ENCODE measurements around the gene PAQR4.

Gene PAQR4

DNA sequence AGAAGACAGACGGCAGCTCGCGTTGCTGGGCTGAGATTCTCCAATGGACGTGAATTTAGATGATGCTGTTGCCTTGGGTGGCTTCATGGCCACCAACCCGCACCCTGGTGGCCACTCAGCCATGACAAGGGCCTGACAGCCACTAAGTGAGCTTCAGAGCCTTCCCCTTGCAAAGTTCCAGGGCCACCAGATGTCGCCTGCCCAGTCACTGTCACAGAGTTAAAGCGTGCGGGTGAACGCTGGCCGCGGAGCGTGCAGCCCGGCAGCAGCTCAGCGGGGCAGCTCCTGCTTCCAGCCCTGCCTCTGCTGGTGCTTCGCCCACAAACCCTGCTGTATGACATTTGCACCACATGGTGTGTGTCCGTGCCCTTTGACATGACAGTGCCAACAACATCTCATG, 18.4 kb upstream of the PAQR4 start:
- H3F3A ChIP-seq (ENCODE audit: insufficient read depth, low read length) = no peaks in the 10 kb centered on the region
- H4K20me1 ChIP-seq (ENCODE audit: insufficient read depth, low read length) = no peaks in the 10 kb centered on the region
- H3K4me1 ChIP-seq (ENCODE audit: insufficient read depth, low read length, severe bottlenecking) = peaks cover 16% of the 10 kb centered on the region
- no peak overlapping the region for H3K27ac ChIP-seq (ENCODE audit: low read depth, low read length, poor library complexity, severe bottlenecking)
- H3K4me2 ChIP-seq (ENCODE audit: low read length) = no peak overlapping the region
- H3K4me3 ChIP-seq (ENCODE audit: low read depth, low read length, poor library complexity, severe bottlenecking) = no peak overlapping the region
- H3K9me2 ChIP-seq (ENCODE audit: low read depth, low read length) = no peaks in the 10 kb centered on the region
- no peaks in the 10 kb centered on the region for H3K9me3 ChIP-seq (ENCODE audit: low read length)
- H3K36me3 ChIP-seq (ENCODE audit: insufficient read depth, low read length) = peaks cover 4% of the 10 kb centered on the region
- H2AFZ ChIP-seq (ENCODE audit: low read length) = no peak overlapping the region
- TF ChIP-seq EZH2 (IDR thresholded peaks at IDR 0.05; ENCODE audit: borderline replicate concordance, low read length) = no peak
- TF ChIP-seq, protein P1, sequence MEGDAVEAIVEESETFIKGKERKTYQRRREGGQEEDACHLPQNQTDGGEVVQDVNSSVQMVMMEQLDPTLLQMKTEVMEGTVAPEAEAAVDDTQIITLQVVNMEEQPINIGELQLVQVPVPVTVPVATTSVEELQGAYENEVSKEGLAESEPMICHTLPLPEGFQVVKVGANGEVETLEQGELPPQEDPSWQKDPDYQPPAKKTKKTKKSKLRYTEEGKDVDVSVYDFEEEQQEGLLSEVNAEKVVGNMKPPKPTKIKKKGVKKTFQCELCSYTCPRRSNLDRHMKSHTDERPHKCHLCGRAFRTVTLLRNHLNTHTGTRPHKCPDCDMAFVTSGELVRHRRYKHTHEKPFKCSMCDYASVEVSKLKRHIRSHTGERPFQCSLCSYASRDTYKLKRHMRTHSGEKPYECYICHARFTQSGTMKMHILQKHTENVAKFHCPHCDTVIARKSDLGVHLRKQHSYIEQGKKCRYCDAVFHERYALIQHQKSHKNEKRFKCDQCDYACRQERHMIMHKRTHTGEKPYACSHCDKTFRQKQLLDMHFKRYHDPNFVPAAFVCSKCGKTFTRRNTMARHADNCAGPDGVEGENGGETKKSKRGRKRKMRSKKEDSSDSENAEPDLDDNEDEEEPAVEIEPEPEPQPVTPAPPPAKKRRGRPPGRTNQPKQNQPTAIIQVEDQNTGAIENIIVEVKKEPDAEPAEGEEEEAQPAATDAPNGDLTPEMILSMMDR (IDR thresholded peaks at IDR 0.05; ENCODE audit: low read length) = no peak
- no peaks in the 10 kb centered on the region; the same call in 1 of the 2 replicates for H3K27me3 ChIP-seq (ENCODE audit: insufficient read depth, low read length)
- H3K9ac ChIP-seq (ENCODE audit: low read length) = no peak overlapping the region
- no peaks in the 10 kb centered on the region for H3K79me2 ChIP-seq (ENCODE audit: insufficient read depth, low read length)

DNA sequence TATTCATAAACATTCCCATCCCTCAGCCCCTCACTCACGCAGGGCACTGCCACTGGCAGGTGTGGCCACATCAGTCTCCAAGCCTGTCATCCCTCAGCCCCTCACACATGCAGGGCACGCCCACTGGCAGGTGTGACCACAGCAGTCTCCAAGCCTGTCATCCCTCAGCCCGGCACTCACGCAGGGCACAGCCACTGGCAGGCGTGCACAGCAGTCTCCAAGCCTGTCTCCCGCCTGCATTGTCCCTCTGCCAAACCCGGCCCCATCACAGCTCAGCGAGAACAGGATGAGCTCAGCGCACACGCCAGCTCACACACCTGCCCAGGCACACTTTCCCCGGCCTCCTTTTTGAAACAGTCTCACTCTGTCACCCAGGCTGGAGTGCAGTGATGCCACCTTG, 16.5 kb upstream of the PAQR4 start:
- H3K9ac ChIP-seq (ENCODE audit: low read length) = no peak overlapping the region
- no peak overlapping the region for H2AFZ ChIP-seq (ENCODE audit: low read length)
- H3K36me3 ChIP-seq (ENCODE audit: insufficient read depth, low read length) = no peaks in the 10 kb centered on the region
- no peak overlapping the region for H3K4me3 ChIP-seq (ENCODE audit: low read depth, low read length, poor library complexity, severe bottlenecking)
- no peaks in the 10 kb centered on the region for H3F3A ChIP-seq (ENCODE audit: insufficient read depth, low read length)
- H3K9me3 ChIP-seq (ENCODE audit: low read length) = no peaks in the 10 kb centered on the region
- H3K9me2 ChIP-seq (ENCODE audit: low read depth, low read length) = no peaks in the 10 kb centered on the region
- H3K27me3 ChIP-seq (ENCODE audit: insufficient read depth, low read length) = peaks cover 8% of the 10 kb centered on the region
- peaks cover 16% of the 10 kb centered on the region for H3K4me1 ChIP-seq (ENCODE audit: insufficient read depth, low read length, severe bottlenecking)
- H3K27ac ChIP-seq (ENCODE audit: low read depth, low read length, poor library complexity, severe bottlenecking) = no peak overlapping the region
- no peak overlapping the region for H3K4me2 ChIP-seq (ENCODE audit: low read length)
- no peaks in the 10 kb centered on the region for H3K79me2 ChIP-seq (ENCODE audit: insufficient read depth, low read length)
- TF ChIP-seq, protein P1 (IDR thresholded peaks at IDR 0.05; ENCODE audit: low read length) = no peak
- no peak for TF ChIP-seq EZH2 (IDR thresholded peaks at IDR 0.05; ENCODE audit: borderline replicate concordance, low read length)
- H4K20me1 ChIP-seq (ENCODE audit: insufficient read depth, low read length) = no peaks in the 10 kb centered on the region

DNA sequence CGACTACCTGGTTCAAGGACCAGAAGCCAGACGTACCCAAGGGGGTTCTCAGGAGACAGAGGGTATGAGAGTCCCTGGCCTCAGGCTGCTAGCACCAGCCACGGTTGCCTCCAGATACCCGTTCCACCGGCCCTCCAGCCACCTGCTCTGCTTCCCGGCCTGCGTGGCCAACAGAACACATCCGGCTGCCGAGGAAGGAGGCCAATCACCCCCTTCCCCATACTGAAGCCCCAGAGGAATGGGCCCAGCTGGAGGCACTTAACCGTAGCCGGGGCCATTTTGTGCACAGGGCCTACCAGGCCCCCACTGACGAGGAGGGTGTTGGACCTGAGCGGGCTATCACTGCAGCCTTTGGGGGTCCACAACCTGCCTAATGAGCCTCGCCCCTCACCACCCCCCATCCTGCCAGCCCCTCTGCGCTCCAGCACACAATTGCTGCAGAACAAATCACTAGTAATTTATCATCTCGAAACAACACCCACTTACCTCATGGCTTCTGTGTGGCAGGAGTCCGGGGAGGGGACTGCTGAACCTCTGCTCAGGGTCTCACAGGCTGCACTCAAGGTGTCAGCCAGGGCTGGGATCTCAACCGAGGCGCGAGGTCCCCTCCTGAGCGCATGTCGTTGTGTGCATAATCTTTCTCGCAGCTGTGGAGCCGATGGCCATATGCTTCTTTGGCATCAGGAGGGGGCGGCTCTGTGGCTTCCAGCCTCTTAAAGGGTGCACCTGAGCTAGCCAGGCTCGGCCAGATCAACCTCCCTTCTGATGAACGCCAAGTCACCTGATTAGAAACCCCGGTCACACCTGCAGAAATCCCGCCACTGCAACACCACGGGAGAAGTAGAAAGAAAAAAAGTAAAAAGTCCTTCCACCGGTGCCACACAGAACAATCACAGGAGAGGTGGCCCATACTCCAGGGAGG, 15.2 kb upstream of the PAQR4 start:
- Histone ChIP-seq H3K9me2 (ENCODE audit: low read depth, low read length) (no peaks in the 10 kb centered on the region), H3K9ac (ENCODE audit: low read length) (no peak overlapping the region), H4K20me1 (ENCODE audit: insufficient read depth, low read length) (no peaks in the 10 kb centered on the region), H3K27ac (ENCODE audit: low read depth, low read length, poor library complexity, severe bottlenecking) (no peak overlapping the region), H3K4me1 (ENCODE audit: insufficient read depth, low read length, severe bottlenecking) (peaks cover 16% of the 10 kb centered on the region), H3K4me3 (ENCODE audit: low read depth, low read length, poor library complexity, severe bottlenecking) (no peak overlapping the region), H3K9me3 (ENCODE audit: low read length) (no peaks in the 10 kb centered on the region), H3K4me2 (ENCODE audit: low read length) (peak overlapping the region; percentile 9; the same call in 1 of the 2 replicates), H2AFZ (ENCODE audit: low read length) (no peak overlapping the region), H3K27me3 (ENCODE audit: insufficient read depth, low read length) (peaks cover 8% of the 10 kb centered on the region), H3K79me2 (ENCODE audit: insufficient read depth, low read length) (no peaks in the 10 kb centered on the region), H3F3A (ENCODE audit: insufficient read depth, low read length) (no peaks in the 10 kb centered on the region), H3K36me3 (ENCODE audit: insufficient read depth, low read length) (no peaks in the 10 kb centered on the region)
- no peak for TF ChIP-seq EZH2 (IDR thresholded peaks at IDR 0.05; ENCODE audit: borderline replicate concordance, low read length)
- TF ChIP-seq, protein P1 (IDR thresholded peaks at IDR 0.05; ENCODE audit: low read length) = no peak

Measured in OCI-LY1 (cell line).